Measurements from ENCODE around the gene SRRM3.

Gene SRRM3

DNA sequence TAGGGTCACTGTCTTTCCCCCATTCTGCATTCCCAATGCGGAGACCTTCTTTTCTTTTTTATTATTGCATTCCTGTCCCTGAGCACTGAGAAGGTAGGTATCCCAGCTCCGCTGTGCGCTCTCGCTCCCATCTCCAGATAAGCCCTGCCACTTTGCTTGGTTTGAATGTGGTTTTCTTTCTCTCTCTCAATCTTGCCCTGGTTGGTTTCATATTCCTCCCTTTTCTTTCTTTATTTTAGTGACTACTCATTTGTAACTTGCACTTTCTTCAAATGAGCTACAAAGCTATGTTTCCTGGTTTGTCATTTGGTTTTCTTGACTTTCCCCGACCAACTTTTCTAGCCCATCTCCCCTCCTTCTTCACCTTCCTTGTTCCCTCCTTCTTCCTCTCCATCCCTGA, 71.8 kb downstream of the SRRM3 start:
- DNase-seq (ENCODE audit: low read depth, low spot score): no peak
- no peaks in the 10 kb centered on the region for H3K36me3 ChIP-seq (ENCODE audit: insufficient read depth, insufficient read length, low read length)
- H3K9me3 ChIP-seq (ENCODE audit: insufficient read depth, low read length): peaks cover under 1% of the 10 kb centered on the region; the same call in 1 of the 2 replicates
- H3K4me1 ChIP-seq (ENCODE audit: insufficient read depth, insufficient read length): peaks cover 8% of the 10 kb centered on the region
- no peak overlapping the region for H3K4me3 ChIP-seq (ENCODE audit: insufficient read length, low read depth)
- H3K9ac ChIP-seq (ENCODE audit: insufficient read length, low read depth): peak overlapping the region; percentile 22
- H3K27me3 ChIP-seq (ENCODE audit: insufficient read depth, insufficient read length): peaks cover 2% of the 10 kb centered on the region
- no peak for TF ChIP-seq SUZ12 (IDR thresholded peaks at IDR 0.05; ENCODE audit: extremely low read depth, insufficient read depth, insufficient read length)
- no peak for TF ChIP-seq YY1 (IDR thresholded peaks at IDR 0.05; ENCODE audit: insufficient read depth, insufficient read length)
- TF ChIP-seq ZNF274 (IDR thresholded peaks at IDR 0.05; ENCODE audit: low read depth, low read length): no peak

DNA sequence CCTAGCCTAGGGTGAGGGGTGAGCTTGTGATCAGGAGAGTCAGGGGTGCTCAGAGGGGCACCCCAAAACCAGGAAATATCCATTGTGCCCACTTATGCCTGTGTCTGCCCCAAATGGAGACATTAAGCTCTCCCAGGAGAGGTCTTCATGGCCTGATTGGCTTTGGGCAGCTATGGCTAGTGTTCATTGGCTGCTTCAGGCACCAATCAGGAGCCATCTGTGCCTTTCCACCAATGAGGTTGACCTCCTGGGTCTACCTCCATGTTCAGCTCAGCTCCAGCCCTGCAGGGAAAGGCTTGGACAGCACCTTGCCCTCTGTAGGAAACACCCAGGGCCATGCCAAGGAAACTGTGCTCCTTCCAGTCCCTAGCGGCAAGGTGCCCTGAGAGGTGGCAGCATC, 76.8 kb downstream of the SRRM3 start:
- peaks cover 4% of the 10 kb centered on the region; the same call in 1 of the 2 replicates for H3K9me3 ChIP-seq (ENCODE audit: insufficient read depth, low read length)
- H3K4me3 ChIP-seq (ENCODE audit: insufficient read length, low read depth): no peak overlapping the region
- no peaks in the 10 kb centered on the region for H3K4me1 ChIP-seq (ENCODE audit: insufficient read depth, insufficient read length)
- no peak for DNase-seq (ENCODE audit: low read depth, low spot score)
- H3K9ac ChIP-seq (ENCODE audit: insufficient read length, low read depth): no peak overlapping the region
- H3K36me3 ChIP-seq (ENCODE audit: insufficient read depth, insufficient read length, low read length): no peaks in the 10 kb centered on the region
- H3K27me3 ChIP-seq (ENCODE audit: insufficient read depth, insufficient read length): peaks cover 43% of the 10 kb centered on the region
- TF ChIP-seq SUZ12 (IDR thresholded peaks at IDR 0.05; ENCODE audit: extremely low read depth, insufficient read depth, insufficient read length): no peak
- no peak for TF ChIP-seq ZNF274 (IDR thresholded peaks at IDR 0.05; ENCODE audit: low read depth, low read length)
- TF ChIP-seq YY1 (IDR thresholded peaks at IDR 0.05; ENCODE audit: insufficient read depth, insufficient read length): no peak

DNA sequence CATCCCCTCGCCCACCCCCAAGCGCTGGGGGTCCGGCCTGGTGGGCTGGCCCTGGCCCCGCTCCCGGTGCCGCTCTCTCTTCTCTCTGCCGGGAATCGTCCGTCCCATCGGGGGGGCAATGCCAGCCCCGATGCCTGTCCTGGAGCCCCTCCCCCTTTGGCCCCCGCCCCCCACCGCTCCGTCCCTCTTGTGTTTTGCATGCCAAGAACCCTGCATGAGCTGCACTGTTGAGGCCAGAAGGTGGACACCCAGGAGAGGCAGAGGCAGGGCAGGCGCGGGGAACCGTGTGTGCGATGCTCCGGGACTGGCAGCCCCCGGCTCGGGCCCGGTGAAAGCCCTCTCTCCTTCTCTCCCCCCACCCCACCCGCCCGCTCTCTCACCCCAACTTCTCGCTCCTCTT, 78.7 kb downstream of the SRRM3 start:
- no peaks in the 10 kb centered on the region for H3K36me3 ChIP-seq (ENCODE audit: insufficient read depth, insufficient read length, low read length)
- peak overlapping the region; percentile 36 for H3K9ac ChIP-seq (ENCODE audit: insufficient read length, low read depth)
- H3K4me3 ChIP-seq (ENCODE audit: insufficient read length, low read depth): no peak overlapping the region
- peaks cover 3% of the 10 kb centered on the region for H3K4me1 ChIP-seq (ENCODE audit: insufficient read depth, insufficient read length)
- H3K9me3 ChIP-seq (ENCODE audit: insufficient read depth, low read length): peaks cover 4% of the 10 kb centered on the region; the same call in 1 of the 2 replicates
- DNase-seq (ENCODE audit: low read depth, low spot score): no peak
- TF ChIP-seq YY1 (IDR thresholded peaks at IDR 0.05; ENCODE audit: insufficient read depth, insufficient read length) (no peak), SUZ12 (IDR thresholded peaks at IDR 0.05; ENCODE audit: extremely low read depth, insufficient read depth, insufficient read length) (no peak), ZNF274 (IDR thresholded peaks at IDR 0.05; ENCODE audit: low read depth, low read length) (no peak)
- H3K27me3 ChIP-seq (ENCODE audit: insufficient read depth, insufficient read length): peaks cover 53% of the 10 kb centered on the region

GRCh38 chr7:76281006-76281705, 79.5 kb downstream of the SRRM3 start:
- TF ChIP-seq YY1 (IDR thresholded peaks at IDR 0.05; ENCODE audit: insufficient read depth, insufficient read length): no peak
- TF ChIP-seq ZNF274 (IDR thresholded peaks at IDR 0.05; ENCODE audit: low read depth, low read length): no peak
- TF ChIP-seq SUZ12 (IDR thresholded peaks at IDR 0.05; ENCODE audit: extremely low read depth, insufficient read depth, insufficient read length): no peak
- peak overlapping the region; percentile 48 for H3K4me3 ChIP-seq (ENCODE audit: insufficient read length, low read depth)
- H3K9me3 ChIP-seq (ENCODE audit: insufficient read depth, low read length): peaks cover 4% of the 10 kb centered on the region; the same call in 1 of the 2 replicates
- peaks cover 3% of the 10 kb centered on the region for H3K4me1 ChIP-seq (ENCODE audit: insufficient read depth, insufficient read length)
- H3K9ac ChIP-seq (ENCODE audit: insufficient read length, low read depth): peak overlapping the region; percentile 66
- H3K36me3 ChIP-seq (ENCODE audit: insufficient read depth, insufficient read length, low read length): peaks cover 4% of the 10 kb centered on the region
- DNase-seq (ENCODE audit: low read depth, low spot score): no peak
- H3K27me3 ChIP-seq (ENCODE audit: insufficient read depth, insufficient read length): peaks cover 53% of the 10 kb centered on the region

- peaks cover 4% of the 10 kb centered on the region; the same call in 1 of the 2 replicates for H3K9me3 ChIP-seq (ENCODE audit: insufficient read depth, low read length)
- peak overlapping the region; percentile 48 for H3K4me3 ChIP-seq (ENCODE audit: insufficient read length, low read depth)
- DNase-seq (ENCODE audit: low read depth, low spot score): no peak
- peak overlapping the region; percentile 63 for H3K9ac ChIP-seq (ENCODE audit: insufficient read length, low read depth)
- TF ChIP-seq YY1 (IDR thresholded peaks at IDR 0.05; ENCODE audit: insufficient read depth, insufficient read length) (no peak), SUZ12 (IDR thresholded peaks at IDR 0.05; ENCODE audit: extremely low read depth, insufficient read depth, insufficient read length) (no peak), ZNF274 (IDR thresholded peaks at IDR 0.05; ENCODE audit: low read depth, low read length) (no peak)
- H3K36me3 ChIP-seq (ENCODE audit: insufficient read depth, insufficient read length, low read length): peaks cover 6% of the 10 kb centered on the region
- peaks cover 4% of the 10 kb centered on the region for H3K4me1 ChIP-seq (ENCODE audit: insufficient read depth, insufficient read length)
- H3K27me3 ChIP-seq (ENCODE audit: insufficient read depth, insufficient read length): peaks cover 53% of the 10 kb centered on the region
Observed at GRCh38 chr7:76281706-76282343, 80.1 kb downstream of the SRRM3 start.

DNA sequence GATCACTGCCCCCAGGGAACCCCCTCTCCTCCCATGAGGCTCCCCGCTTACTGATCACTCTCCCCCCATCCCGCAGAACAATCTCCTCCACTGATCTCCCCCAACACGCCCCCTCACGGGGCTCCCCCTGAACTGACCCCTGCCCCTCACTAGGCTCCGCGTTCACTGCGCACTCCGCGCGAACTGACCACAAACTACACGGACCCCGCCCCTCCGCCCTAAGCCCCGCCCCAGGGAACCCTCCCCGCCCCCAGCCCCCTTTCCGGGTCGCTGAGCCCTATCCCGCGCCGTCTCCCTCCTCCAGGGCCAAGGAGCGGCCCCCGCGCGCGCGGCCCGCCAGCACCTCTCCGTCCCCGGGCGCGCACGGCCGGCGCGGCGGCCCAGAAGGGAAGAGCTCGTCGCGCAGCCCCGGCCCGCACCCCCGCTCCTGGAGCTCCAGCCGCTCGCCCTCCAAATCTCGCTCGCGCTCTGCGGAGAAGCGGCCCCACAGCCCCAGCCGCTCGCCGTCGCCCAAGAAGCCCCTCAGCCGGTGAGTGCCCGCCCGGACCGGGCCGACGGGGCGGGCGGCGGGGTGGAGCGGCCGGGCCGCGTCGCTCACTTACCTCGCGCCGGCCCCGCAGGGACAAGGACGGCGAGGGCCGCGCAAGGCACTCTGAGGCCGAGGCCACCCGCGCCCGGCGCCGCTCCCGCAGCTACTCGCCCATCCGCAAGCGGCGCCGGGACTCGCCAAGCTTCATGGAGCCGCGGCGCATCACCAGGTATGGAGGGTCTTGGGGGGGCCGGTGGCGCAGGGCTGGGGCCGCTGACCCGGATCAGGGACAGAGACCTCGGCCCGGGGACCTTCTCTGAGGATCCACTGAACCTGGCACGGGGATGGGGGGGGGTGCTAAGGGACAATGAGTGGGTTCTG, 80.9 kb downstream of the SRRM3 start:
- peak overlapping the region; percentile 65 for H3K4me3 ChIP-seq (ENCODE audit: insufficient read length, low read depth)
- H3K9ac ChIP-seq (ENCODE audit: insufficient read length, low read depth): peak overlapping the region; percentile 83
- TF ChIP-seq SUZ12 (IDR thresholded peaks at IDR 0.05; ENCODE audit: extremely low read depth, insufficient read depth, insufficient read length) (no peak), YY1 (IDR thresholded peaks at IDR 0.05; ENCODE audit: insufficient read depth, insufficient read length) (no peak), ZNF274 (IDR thresholded peaks at IDR 0.05; ENCODE audit: low read depth, low read length) (no peak)
- DNase-seq (ENCODE audit: low read depth, low spot score): no peak
- H3K4me1 ChIP-seq (ENCODE audit: insufficient read depth, insufficient read length): peaks cover 8% of the 10 kb centered on the region
- peaks cover 53% of the 10 kb centered on the region for H3K27me3 ChIP-seq (ENCODE audit: insufficient read depth, insufficient read length)
- peaks cover 4% of the 10 kb centered on the region; the same call in 1 of the 2 replicates for H3K9me3 ChIP-seq (ENCODE audit: insufficient read depth, low read length)
- peaks cover 6% of the 10 kb centered on the region for H3K36me3 ChIP-seq (ENCODE audit: insufficient read depth, insufficient read length, low read length)
